Neural progenitor cell (in vitro differentiated cells): ENCODE results near the gene VGLL3. TPM values are rescaled to one million over a fixed set of nuclear protein-coding genes. Genes with fewer than 3 reads are reported as not detected.

Experiments
- DNase-seq: peaks from one replicate; pipeline ENCODE4 v3.0.0-alpha.2; 2016; ENCODE audit warnings: low spot score
- H2AFZ ChIP-seq: fragments of 200-600 bp; sonication (generic); replicated peaks from 2 replicates; pipeline ENCODE4 v1.6.1; 2016; ENCODE audit warnings: antibody characterized with exemption
- H3F3A ChIP-seq: fragments of 200-600 bp; sonication (generic); 2 replicates; pipeline ENCODE4 v1.6.1; 2016; ENCODE audit warnings: antibody characterized with exemption, low read depth
- H3K27ac ChIP-seq: fragments of 200-600 bp; sonication (generic); 2 replicates; pipeline ENCODE4 v1.5.1; 2016; ENCODE audit warnings: mild to moderate bottlenecking
- H3K27me3 ChIP-seq: fragments of 200-600 bp; sonication (generic); 2 replicates; pipeline ENCODE4 v1.6.1; 2016; ENCODE audit warnings: mild to moderate bottlenecking, moderate library complexity
- H3K36me3 ChIP-seq: fragments of 200-600 bp; sonication (generic); 2 replicates; pipeline ENCODE4 v1.5.1; 2016
- H3K4me1 ChIP-seq: fragments of 200-600 bp; sonication (generic); 2 replicates; pipeline ENCODE4 v1.6.1; 2016; ENCODE audit warnings: mixed run types
- H3K4me2 ChIP-seq: fragments of 200-600 bp; sonication (generic); 2 replicates; pipeline ENCODE4 v1.6.1; 2016
- H3K4me3 ChIP-seq: fragments of 200-600 bp; sonication (generic); 2 replicates; pipeline ENCODE4 v1.5.1; 2016
- H3K79me2 ChIP-seq: fragments of 200-600 bp; sonication (generic); 2 replicates; pipeline ENCODE4 v1.6.1; 2016; ENCODE audit warnings: low read depth
- H3K9ac ChIP-seq: fragments of 200-600 bp; sonication (generic); 2 replicates; pipeline ENCODE4 v1.6.1; 2016
- H3K9me3 ChIP-seq: fragments of 200-600 bp; sonication (generic); 2 replicates; pipeline ENCODE4 v1.5.1; 2016; ENCODE audit warnings: low read depth
- H4K20me1 ChIP-seq: fragments of 200-600 bp; sonication (generic); 2 replicates; pipeline ENCODE4 v1.6.1; 2016; ENCODE audit warnings: low read depth
- H3K27ac Mint-ChIP-seq: 3 replicates; pipeline ENCODE4 v1.8.0; 2021; ENCODE audit warnings: mixed read lengths
- H3K27me3 Mint-ChIP-seq: 2 replicates; pipeline ENCODE4 v1.8.0; 2022; ENCODE audit warnings: low read depth, mild to moderate bottlenecking, inconsistent platforms, moderate library complexity, mixed read lengths; ENCODE audit not compliant: insufficient read depth
- H3K36me3 Mint-ChIP-seq: 3 replicates; pipeline ENCODE4 v1.8.0; 2021; ENCODE audit warnings: mixed read lengths
- H3K4me1 Mint-ChIP-seq: 3 replicates; pipeline ENCODE4 v1.8.0; 2021; ENCODE audit warnings: mixed read lengths
- H3K4me3 Mint-ChIP-seq: 3 replicates; pipeline ENCODE4 v1.8.0; 2021; ENCODE audit warnings: mild to moderate bottlenecking, moderate library complexity, mixed read lengths
- H3K9me3 Mint-ChIP-seq: 3 replicates; pipeline ENCODE4 v1.8.0; 2020; ENCODE audit warnings: mixed read lengths
- CTCF ChIP-seq: fragments of 200-600 bp; sonication (generic); IDR thresholded peaks from 2 replicates; pipeline ENCODE4 v1.5.1; 2017; ENCODE audit warnings: antibody characterized with exemption, mild to moderate bottlenecking
- EZH2 ChIP-seq: fragments of 200-600 bp; sonication (generic); IDR thresholded peaks from 2 replicates; pipeline ENCODE4 v1.6.1; 2017; ENCODE audit warnings: antibody characterized with exemption, mild to moderate bottlenecking, moderate library complexity
- EZH2phosphoT487 ChIP-seq: fragments of 200-600 bp; sonication (generic); IDR thresholded peaks from 2 replicates; pipeline ENCODE4 v1.6.1; 2017; ENCODE audit warnings: antibody characterized with exemption
- total RNA-seq: library from RNA; depleted of rRNA; stranded (reverse); fragments of >200 nt; gene quantifications from 2 replicates; pipeline ENCODE4 v1.2.3, GENCODE V29; 2015; ENCODE audit warnings: low replicate concordance

The VGLL3 gene
- total RNA-seq, 1 donor from 2014 or later = 1.8 TPM

GRCh38 chr3:86949850-86950249 lies 41.1 kb downstream of the VGLL3 start:
- Histone ChIP-seq H3F3A (no peaks in the 10 kb centered on the region), H4K20me1 (no peaks in the 10 kb centered on the region), H3K27me3 (no peaks in the 10 kb centered on the region), H3K36me3 (no peaks in the 10 kb centered on the region), H3K4me3 (no peak overlapping the region), H3K4me2 (no peak overlapping the region), H3K27ac (no peak overlapping the region), H3K9ac (no peak overlapping the region), H2AFZ (no peak overlapping the region), H3K79me2 (no peaks in the 10 kb centered on the region), H3K4me1 (no peaks in the 10 kb centered on the region), H3K9me3 (no peaks in the 10 kb centered on the region)
- Mint-ChIP-seq H3K4me3 (no peak overlapping the region), H3K27me3 (no peaks in the 10 kb centered on the region), H3K27ac (no peak overlapping the region), H3K4me1 (no peaks in the 10 kb centered on the region), H3K9me3 (no peaks in the 10 kb centered on the region), H3K36me3 (no peaks in the 10 kb centered on the region)
- no peak for TF ChIP-seq EZH2phosphoT487
- TF ChIP-seq CTCF = no peak
- DNase-seq = no peak

- DNase-seq = no peak
- H2AFZ ChIP-seq = no peak overlapping the region
- H3K9ac ChIP-seq = no peak overlapping the region
- H3K27me3 Mint-ChIP-seq = no peaks in the 10 kb centered on the region
- no peaks in the 10 kb centered on the region for H3K27me3 ChIP-seq
- no peaks in the 10 kb centered on the region for H3K9me3 ChIP-seq
- H3K79me2 ChIP-seq = no peaks in the 10 kb centered on the region
- no peaks in the 10 kb centered on the region for H3K4me1 Mint-ChIP-seq
- no peaks in the 10 kb centered on the region for H3K36me3 Mint-ChIP-seq
- no peak overlapping the region for H3K4me2 ChIP-seq
- no peak overlapping the region for H3K4me3 Mint-ChIP-seq
- TF ChIP-seq CTCF (no peak), EZH2 (no peak), EZH2phosphoT487 (no peak)
- no peaks in the 10 kb centered on the region for H3K9me3 Mint-ChIP-seq
- H4K20me1 ChIP-seq = no peaks in the 10 kb centered on the region
- no peak overlapping the region for H3K27ac ChIP-seq
- no peak overlapping the region for H3K27ac Mint-ChIP-seq
- H3F3A ChIP-seq = no peaks in the 10 kb centered on the region
- H3K4me1 ChIP-seq = no peaks in the 10 kb centered on the region
- H3K36me3 ChIP-seq = no peaks in the 10 kb centered on the region
- H3K4me3 ChIP-seq = no peak overlapping the region
Observed at GRCh38 chr3:86948822-86949221, 42.1 kb downstream of the VGLL3 start.

- no peak overlapping the region for H3K4me3 ChIP-seq
- no peaks in the 10 kb centered on the region for H4K20me1 ChIP-seq
- H3K36me3 Mint-ChIP-seq = no peaks in the 10 kb centered on the region
- H3K4me1 Mint-ChIP-seq = no peaks in the 10 kb centered on the region
- no peak overlapping the region for H2AFZ ChIP-seq
- H3K27me3 Mint-ChIP-seq = no peaks in the 10 kb centered on the region
- no peaks in the 10 kb centered on the region for H3K4me1 ChIP-seq
- no peak overlapping the region for H3K4me3 Mint-ChIP-seq
- H3K9ac ChIP-seq = no peak overlapping the region
- no peak overlapping the region for H3K27ac ChIP-seq
- H3K36me3 ChIP-seq = no peaks in the 10 kb centered on the region
- H3F3A ChIP-seq = no peaks in the 10 kb centered on the region
- DNase-seq = no peak
- H3K27me3 ChIP-seq = no peaks in the 10 kb centered on the region
- no peaks in the 10 kb centered on the region for H3K79me2 ChIP-seq
- no peak for TF ChIP-seq EZH2phosphoT487
- TF ChIP-seq EZH2 = no peak
- no peak for TF ChIP-seq CTCF
- H3K9me3 Mint-ChIP-seq = no peaks in the 10 kb centered on the region
- no peak overlapping the region for H3K4me2 ChIP-seq
- H3K9me3 ChIP-seq = no peaks in the 10 kb centered on the region
- no peak overlapping the region for H3K27ac Mint-ChIP-seq
Observed at GRCh38 chr3:86942206-86942605, 48.7 kb downstream of the VGLL3 start.
